ENCODE data around the gene LMCD1. TPM values are rescaled to one million over a fixed set of nuclear protein-coding genes. Genes with fewer than 3 reads are reported as not detected.

LMCD1 gene
- total RNA-seq (10 to 100 TPM in 3 of 4 donors, 1 to 10 TPM in 1; 9.7 to 49.3 (median 19.5) TPM), polyA plus RNA-seq (10 to 100 TPM in 2 of 3 donors, 1 to 10 TPM in 1; 6.5 to 16.2 (median 11.4) TPM)

GRCh38 chr3:8501371-8502131, at the start of gene LMCD1:
LMCD1 (plus strand) TSS chr3:8501823; CDS start chr3:8501939, 116 bp downstream.
- intact Hi-C loops (cut with DNase I), result loop anchor here (5.0 kb wide), 1 partner anchor 59 kb away; no protein-coding TSS in a partner anchor
- Histone ChIP-seq H3K9me3 (no peaks in the 10 kb centered on the region), H3K4me3 (peak within 1 kb of the TSS; percentile 31 to 56 (median 50)), H3K36me3 (no peaks in the 10 kb centered on the region), H3K4me1 (peaks cover 0 to 31% (median 24%) of the 10 kb centered on the region in 4 donors), H3K27ac (peak within 1 kb of the TSS; percentile 80 to 86 (median 82)), H3K27me3 (no peaks in the 10 kb centered on the region)
- no peak for TF ChIP-seq EP300 (IDR thresholded peaks at IDR 0.05)
- TF ChIP-seq POLR2AphosphoS5 (IDR thresholded peaks at IDR 0.05), result peak; percentile 14 to 86 (median 78)
- peak in 1 of 2 donors; percentile 16 for TF ChIP-seq POLR2A (IDR thresholded peaks at IDR 0.05)
- peak in 1 of 4 experiments; percentile 41 for TF ChIP-seq CTCF (IDR thresholded peaks at IDR 0.05)
- 2% methylated on average over 49 of the region's 49 CpGs for WGBS, 2 donors
- DNase-seq, result peak; percentile 97

- no peaks in the 10 kb centered on the region for H3K36me3 ChIP-seq
- no peaks in the 10 kb centered on the region for H3K9me3 ChIP-seq
- H3K4me3 ChIP-seq, result no peak overlapping the region
- intact Hi-C loops (cut with DNase I), result no loop called here
- 91 to 92% methylated on average over 4 of the region's 4 CpGs for WGBS, 2 donors
- no peak overlapping the region for H3K27ac ChIP-seq
- TF ChIP-seq POLR2AphosphoS5 (IDR thresholded peaks at IDR 0.05), result no peak
- no peak for TF ChIP-seq CTCF (IDR thresholded peaks at IDR 0.05)
- TF ChIP-seq POLR2A (IDR thresholded peaks at IDR 0.05), result no peak
- TF ChIP-seq EP300 (IDR thresholded peaks at IDR 0.05), result no peak
- DNase-seq, result no peak
- H3K4me1 ChIP-seq, result no peaks in the 10 kb centered on the region
- H3K27me3 ChIP-seq, result no peaks in the 10 kb centered on the region
These were observed 49.5 kb upstream of the LMCD1 start for GRCh38 chr3:8452112-8452511.

- Histone ChIP-seq H3K36me3 (no peaks in the 10 kb centered on the region), H3K27ac (no peak overlapping the region), H3K27me3 (no peaks in the 10 kb centered on the region), H3K9me3 (no peaks in the 10 kb centered on the region), H3K4me3 (no peak overlapping the region), H3K4me1 (no peaks in the 10 kb centered on the region)
- intact Hi-C loops (cut with DNase I), result no loop called here
- DNase-seq, result no peak
- 86 to 94% methylated on average over 5 of the region's 5 CpGs for WGBS, 2 donors
- TF ChIP-seq CTCF (IDR thresholded peaks at IDR 0.05), result no peak
- no peak for TF ChIP-seq POLR2A (IDR thresholded peaks at IDR 0.05)
- no peak for TF ChIP-seq POLR2AphosphoS5 (IDR thresholded peaks at IDR 0.05)
- no peak for TF ChIP-seq EP300 (IDR thresholded peaks at IDR 0.05)
These were observed 48.5 kb upstream of the LMCD1 start for GRCh38 chr3:8453153-8453552.

- no peak for DNase-seq
- intact Hi-C loops (cut with DNase I), result no loop called here
These were observed 45.9 kb upstream of the LMCD1 start for GRCh38 chr3:8455526-8456411.

More at GRCh38 chr3:8455526-8456411, 45.9 kb upstream of the LMCD1 start:
- H3K4me1 ChIP-seq, result no peaks in the 10 kb centered on the region
- H3K27ac ChIP-seq, result peak overlapping the region in 1 of 4 donors; percentile 4
- 83 to 92% methylated on average over 5 of the region's 5 CpGs for WGBS, 2 donors
- H3K9me3 ChIP-seq, result no peaks in the 10 kb centered on the region
- H3K27me3 ChIP-seq, result no peaks in the 10 kb centered on the region
- no peaks in the 10 kb centered on the region for H3K36me3 ChIP-seq
- no peak overlapping the region for H3K4me3 ChIP-seq
- no peak for TF ChIP-seq POLR2AphosphoS5 (IDR thresholded peaks at IDR 0.05)
- no peak for TF ChIP-seq EP300 (IDR thresholded peaks at IDR 0.05)
- no peak for TF ChIP-seq POLR2A (IDR thresholded peaks at IDR 0.05)
- TF ChIP-seq CTCF (IDR thresholded peaks at IDR 0.05), result no peak

All from sigmoid colon (tissue), 7 donors.